Sigmoid colon (tissue), 7 donors: ENCODE measurements around the gene KCTD1. TPM values are rescaled to one million over a fixed set of nuclear protein-coding genes. Genes with fewer than 3 reads are reported as not detected.
A peak's percentile ranks its signal among the peaks of the same experiment; 100 is the strongest.

Source experiments
- DNase-seq: peaks from one replicate; pipeline ENCODE4 v3.0.0-alpha.2; 2019
- H3K27ac ChIP-seq, 4 donors: fragments of 200-600 bp; sonication (generic); one replicate each; pipeline ENCODE4 v1.5.1; 2016 to 2019; ENCODE audit warnings: mild to moderate bottlenecking in 1 of 4
- H3K27me3 ChIP-seq, 3 donors: fragments of 200-600 bp; sonication (generic); one replicate each; pipeline ENCODE4 v1.5.1; 2019; ENCODE audit warnings: mild to moderate bottlenecking in 1 of 3
- H3K36me3 ChIP-seq, 4 donors: fragments of 200-600 bp; sonication (generic); one replicate each; pipeline ENCODE4 v1.5.1; 2016 to 2019
- H3K4me1 ChIP-seq, 4 donors: fragments of 200-600 bp; sonication (generic); one replicate each; pipeline ENCODE4 v1.5.1; 2017 to 2019
- H3K4me3 ChIP-seq, 4 donors: fragments of 200-600 bp; sonication (generic); one replicate each; pipeline ENCODE4 v1.5.1; 2017 to 2019; ENCODE audit warnings: mild to moderate bottlenecking in 2 of 4, moderate library complexity in 1 of 4
- H3K9me3 ChIP-seq, 4 donors: fragments of 200-600 bp in 3 of 4; sonication (generic) in 3 of 4; one replicate each; pipeline versions ENCODE4 v1.5.1 to v1.6.1; 2013 to 2019
- CTCF ChIP-seq, 4 experiments: fragments of 450-650 bp in 3 of 4; fragments of 200-600 bp in 1 of 4; IDR thresholded peaks; one replicate each; pipeline ENCODE4 v1.5.1; 2016 to 2019; ENCODE audit warnings: antibody characterized with exemption in 4 of 4, mild to moderate bottlenecking in 3 of 4, moderate library complexity in 2 of 4
- EP300 ChIP-seq, 4 donors: sonication (generic); formaldehyde crosslinking; IDR thresholded peaks; one replicate each; pipeline ENCODE4 v1.6.1; 2017; ENCODE audit warnings: antibody characterized with exemption in 4 of 4
- POLR2A ChIP-seq, 2 donors: fragments of 450-650 bp; IDR thresholded peaks; one replicate each; pipeline ENCODE4 v1.6.1; 2016; ENCODE audit warnings: antibody characterized with exemption in 2 of 2, mild to moderate bottlenecking in 2 of 2, moderate library complexity in 2 of 2
- POLR2AphosphoS5 ChIP-seq, 4 donors: sonication (generic); formaldehyde crosslinking; IDR thresholded peaks; one replicate each; pipeline ENCODE4 v1.6.1; 2017; ENCODE audit warnings: antibody characterized with exemption in 4 of 4
- WGBS, 2 donors: extraction: QIAGEN DNeasy Blood & Tissue Kit; methylation state at CpG; one replicate each; pipeline ENCODE4 v1.1.7; 2013; 5-methylcytosine and 5-hydroxymethylcytosine counted together
- intact Hi-C: fragments of 100-400 bp; cut with DNase I; formaldehyde crosslinking; loops from one replicate; pipeline ENCODE4 v1.15.1; 2023
- polyA plus RNA-seq, 3 donors: library from polyadenylated mRNA; stranded (reverse); fragments of 200-250 nt; gene quantifications; one replicate each; pipeline ENCODE4 v1.2.3, GENCODE V29; 2013
- small RNA-seq, 3 donors: library from RNA; depleted of rRNA; stranded (forward); fragments of <200 nt; gene quantifications; one replicate each; pipeline ENCODE3, GENCODE V24; 2016
- total RNA-seq, 4 donors: library from RNA; depleted of rRNA; stranded (reverse); fragments of >200 nt; gene quantifications; one replicate each; pipeline ENCODE4 v1.1.0, GENCODE V29; 2016
- donor health status: healthy with polysubstance abuse.
- donor health status: Bipolar disorder and iron deficiency.
- donor health status: healthy.

KCTD1 gene
- total and polyA plus RNA-seq, 7 donors, result 3.4 to 22.4 (median 10.9) TPM

GRCh38 chr18:26407736-26408601, 140.4 kb downstream of the KCTD1 start:
- WGBS, 2 donors, result 64 to 86% methylated on average over 16 of the region's 16 CpGs
- Histone ChIP-seq H3K4me3 (no peak overlapping the region), H3K27ac (no peak overlapping the region), H3K4me1 (no peaks in the 10 kb centered on the region), H3K9me3 (no peaks in the 10 kb centered on the region), H3K36me3 (no peaks in the 10 kb centered on the region), H3K27me3 (no peaks in the 10 kb centered on the region)
- DNase-seq, result no peak
- intact Hi-C loops, result no loop called here
- no peak for TF ChIP-seq POLR2AphosphoS5 (IDR thresholded peaks at IDR 0.05)
- no peak for TF ChIP-seq POLR2A (IDR thresholded peaks at IDR 0.05)
- TF ChIP-seq CTCF (IDR thresholded peaks at IDR 0.05), result no peak
- TF ChIP-seq EP300 (IDR thresholded peaks at IDR 0.05), result no peak

- WGBS, 2 donors, result 88 to 90% methylated on average over 15 of the region's 15 CpGs
- no peaks in the 10 kb centered on the region for H3K4me1 ChIP-seq
- no peak overlapping the region for H3K4me3 ChIP-seq
- H3K36me3 ChIP-seq, result no peaks in the 10 kb centered on the region
- H3K9me3 ChIP-seq, result no peaks in the 10 kb centered on the region
- no peak for DNase-seq
- intact Hi-C loops, result no loop called here
- TF ChIP-seq CTCF (IDR thresholded peaks at IDR 0.05), result no peak
- TF ChIP-seq EP300 (IDR thresholded peaks at IDR 0.05), result no peak
- TF ChIP-seq POLR2AphosphoS5 (IDR thresholded peaks at IDR 0.05), result no peak
- H3K27ac ChIP-seq, result no peak overlapping the region
- H3K27me3 ChIP-seq, result no peaks in the 10 kb centered on the region
Measured at GRCh38 chr18:26406854-26407517, 141.4 kb downstream of the KCTD1 start.

GRCh38 chr18:26406324-26406723, 142.0 kb downstream of the KCTD1 start:
- Histone ChIP-seq H3K36me3 (no peaks in the 10 kb centered on the region), H3K4me3 (no peak overlapping the region), H3K4me1 (no peaks in the 10 kb centered on the region), H3K27me3 (no peaks in the 10 kb centered on the region), H3K27ac (no peak overlapping the region), H3K9me3 (no peaks in the 10 kb centered on the region)
- TF ChIP-seq EP300 (IDR thresholded peaks at IDR 0.05) (no peak), CTCF (IDR thresholded peaks at IDR 0.05) (no peak), POLR2A (IDR thresholded peaks at IDR 0.05) (no peak), POLR2AphosphoS5 (IDR thresholded peaks at IDR 0.05) (no peak)
- DNase-seq, result no peak
- WGBS, 2 donors, result 91% methylated on average over 12 of the region's 12 CpGs
- intact Hi-C loops, result no loop called here

- H3K27me3 ChIP-seq, result no peaks in the 10 kb centered on the region
- H3K4me1 ChIP-seq, result no peaks in the 10 kb centered on the region
- TF ChIP-seq POLR2A (IDR thresholded peaks at IDR 0.05), result no peak
- peak in 1 of 4 experiments; percentile 8 for TF ChIP-seq CTCF (IDR thresholded peaks at IDR 0.05)
- WGBS, 2 donors, result 67 to 69% methylated on average over 5 of the region's 5 CpGs
- H3K27ac ChIP-seq, result no peak overlapping the region
- H3K4me3 ChIP-seq, result no peak overlapping the region
- no peaks in the 10 kb centered on the region for H3K9me3 ChIP-seq
- H3K36me3 ChIP-seq, result no peaks in the 10 kb centered on the region
- no peak for DNase-seq
- intact Hi-C loops, result no loop called here
Measured at GRCh38 chr18:26405190-26405801, 143.1 kb downstream of the KCTD1 start.

Small RNA genes within 50 kb of the gene (small RNA-seq; reads per million reads assigned to genes)
- gene MIR8057, result 0 reads per million in 3 donors
